Testis (tissue), 3 donors: ENCODE data around the gene SDHB. TPM values are rescaled to one million over a fixed set of nuclear protein-coding genes. Genes with fewer than 3 reads are reported as not detected.

Experiments
- DNase-seq: peaks from one replicate; pipeline ENCODE4 v3.0.0-alpha.2; 2019
- H3K27ac ChIP-seq, 2 donors: fragments of 200-600 bp; sonication (generic); one replicate each; pipeline ENCODE4 v1.5.1; 2019
- H3K27me3 ChIP-seq: fragments of 200-600 bp; sonication (generic); one replicate; pipeline ENCODE4 v1.5.1; 2019
- H3K36me3 ChIP-seq: fragments of 200-600 bp; sonication (generic); one replicate; pipeline ENCODE4 v1.5.1; 2017; ENCODE audit warnings: low read depth; ENCODE audit errors: missing control alignments
- H3K4me1 ChIP-seq: fragments of 200-600 bp; sonication (generic); one replicate; pipeline ENCODE4 v1.5.1; 2019
- H3K4me3 ChIP-seq, 2 donors: fragments of 200-600 bp; sonication (generic); one replicate each; pipeline ENCODE4 v1.5.1; 2017 to 2019
- H3K9me3 ChIP-seq: fragments of 200-600 bp; sonication (generic); one replicate; pipeline ENCODE4 v1.5.1; 2017
- CTCF ChIP-seq, 3 experiments: fragments of 450-650 bp in 2 of 3; fragments of 200-600 bp in 1 of 3; sonication (generic) in 1 of 3; IDR thresholded peaks; one replicate each; pipeline ENCODE4 v1.5.1; 2016 to 2019; ENCODE audit warnings: antibody characterized with exemption in 3 of 3, mild to moderate bottlenecking in 2 of 3, moderate library complexity in 1 of 3
- POLR2A ChIP-seq: fragments of 450-650 bp; IDR thresholded peaks from one replicate; pipeline ENCODE4 v1.6.1; 2017; ENCODE audit warnings: antibody characterized with exemption, mild to moderate bottlenecking, moderate library complexity
- WGBS, 2 donors: methylation state at CpG; one replicate each; pipeline ENCODE4 v1.1.5; 2018; 5-methylcytosine and 5-hydroxymethylcytosine counted together
- intact Hi-C: fragments of 100-400 bp; cut with DNase I; formaldehyde crosslinking; loops from one replicate; pipeline ENCODE4 v1.15.1; 2023; ENCODE audit warnings: low total_unique reads
- polyA plus RNA-seq: library from polyadenylated mRNA; stranded (reverse); fragments of 350-450 nt; fragmentation: Illumina TruSeq; extraction: RNeasy Lipid Tissue Mini Kit (QIAGEN cat#74804); gene quantifications from one replicate; pipeline ENCODE4 v1.2.3, GENCODE V29; 2014; ENCODE audit warnings: low read depth, low replicate concordance; ENCODE audit not compliant: insufficient read depth
- total RNA-seq, 2 donors: library from RNA; depleted of rRNA; stranded (reverse); fragments of >200 nt; gene quantifications; one replicate each; pipeline ENCODE4 v1.2.3, GENCODE V29; 2016

The SDHB gene
- total and polyA plus RNA-seq, 3 donors from 2014 or later: 96.1 to 160 (median 107) TPM

DNA sequence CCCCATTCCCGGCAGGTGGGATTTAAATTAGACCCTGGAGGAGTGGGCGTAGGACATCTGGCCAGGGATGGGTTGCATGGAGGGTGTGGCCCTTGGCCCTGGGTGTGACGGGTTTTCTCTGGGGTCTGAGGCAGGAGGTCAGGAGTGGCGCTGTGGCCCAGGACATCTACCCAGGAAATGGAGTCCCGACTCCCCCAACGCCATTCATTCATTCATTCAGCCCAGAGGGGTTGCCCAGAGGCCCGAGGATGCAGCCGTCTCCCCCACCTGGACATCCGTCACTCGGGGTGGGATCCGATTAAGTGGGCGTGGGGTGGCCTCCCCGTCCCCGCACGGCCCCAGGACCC lies 42.8 kb downstream of the SDHB start:
- 0% methylated on average over 1 to 15 of the region's 15 CpGs for WGBS, 2 donors
- TF ChIP-seq CTCF (IDR thresholded peaks at IDR 0.05) (no peak), POLR2A (no peak)
- DNase-seq: no peak

GRCh38 chr1:17009706-17010105 lies 44.1 kb downstream of the SDHB start:
- no peak for DNase-seq
- no peak overlapping the region for H3K27ac ChIP-seq
- H3K4me1 ChIP-seq: peaks cover 23% of the 10 kb centered on the region
- intact Hi-C loops: no loop called here
- H3K27me3 ChIP-seq: no peaks in the 10 kb centered on the region
- no peak overlapping the region for H3K4me3 ChIP-seq
- TF ChIP-seq CTCF (IDR thresholded peaks at IDR 0.05) (no peak), POLR2A (no peak)
- 70 to 90% methylated on average over 3 to 4 of the region's 4 CpGs for WGBS, 2 donors
- no peaks in the 10 kb centered on the region for H3K9me3 ChIP-seq
- no peaks in the 10 kb centered on the region for H3K36me3 ChIP-seq

More for the DNA sequence above, 42.8 kb downstream of the SDHB start:
- H3K4me1 ChIP-seq: peaks cover 23% of the 10 kb centered on the region
- H3K36me3 ChIP-seq: no peaks in the 10 kb centered on the region
- H3K27me3 ChIP-seq: no peaks in the 10 kb centered on the region
- intact Hi-C loops: no loop called here
- peak overlapping the region; percentile 71 to 83 for H3K4me3 ChIP-seq
- no peak overlapping the region for H3K27ac ChIP-seq
- H3K9me3 ChIP-seq: no peaks in the 10 kb centered on the region

GRCh38 chr1:17008208-17008855 lies 45.5 kb downstream of the SDHB start:
- no peaks in the 10 kb centered on the region for H3K27me3 ChIP-seq
- H3K4me1 ChIP-seq: peaks cover 22% of the 10 kb centered on the region
- 88% methylated on average over 15 of the region's 15 CpGs for WGBS, 2 donors
- intact Hi-C loops: no loop called here
- no peaks in the 10 kb centered on the region for H3K9me3 ChIP-seq
- no peaks in the 10 kb centered on the region for H3K36me3 ChIP-seq
- no peak for DNase-seq
- TF ChIP-seq POLR2A: no peak
- TF ChIP-seq CTCF (IDR thresholded peaks at IDR 0.05): no peak
- no peak overlapping the region for H3K27ac ChIP-seq
- H3K4me3 ChIP-seq: no peak overlapping the region

GRCh38 chr1:17007121-17007520 lies 46.7 kb downstream of the SDHB start:
- Histone ChIP-seq H3K27me3 (no peaks in the 10 kb centered on the region), H3K36me3 (no peaks in the 10 kb centered on the region), H3K4me1 (peaks cover 11% of the 10 kb centered on the region), H3K9me3 (no peaks in the 10 kb centered on the region), H3K27ac (no peak overlapping the region), H3K4me3 (no peak overlapping the region)
- intact Hi-C loops: no loop called here
- no peak for TF ChIP-seq CTCF (IDR thresholded peaks at IDR 0.05)
- no peak for TF ChIP-seq POLR2A
- no peak for DNase-seq
- WGBS, 2 donors: 88 to 92% methylated on average over 7 to 8 of the region's 8 CpGs

GRCh38 chr1:17005365-17005740 lies 48.5 kb downstream of the SDHB start:
- Histone ChIP-seq H3K27ac (no peak overlapping the region), H3K4me1 (peaks cover 3% of the 10 kb centered on the region), H3K36me3 (no peaks in the 10 kb centered on the region), H3K27me3 (no peaks in the 10 kb centered on the region), H3K9me3 (no peaks in the 10 kb centered on the region), H3K4me3 (no peak overlapping the region)
- WGBS, 2 donors: 95 to 96% methylated on average over 19 of the region's 19 CpGs
- DNase-seq: no peak
- intact Hi-C loops: no loop called here
- no peak for TF ChIP-seq POLR2A
- no peak for TF ChIP-seq CTCF (IDR thresholded peaks at IDR 0.05)
